ENCODE measurements around the gene ANTXR2.
"Not testable (repeated sequence)": the region's sequence is repeated elsewhere in the genome, so short reads cannot be mapped to it uniquely, and the experiment has no call there.

The ANTXR2 gene

GRCh38 chr4:80072744-80073472 is at the start of gene ANTXR2:
TSS of gene ANTXR2 (minus strand) at chr4:80073229. CDS start at chr4:80072560, 669 bp downstream.
- peak; percentile 45 for DNase-seq (ENCODE audit: low read depth)

GRCh38 chr4:80121815-80122214 is 48.8 kb upstream of the ANTXR2 start:
- DNase-seq (ENCODE audit: low read depth), result not testable (repeated sequence)

- not testable (repeated sequence) for DNase-seq (ENCODE audit: low read depth)
Measured at GRCh38 chr4:80119620-80120019, 46.6 kb upstream of the ANTXR2 start.

GRCh38 chr4:80116516-80116915 is 43.5 kb upstream of the ANTXR2 start:
- DNase-seq (ENCODE audit: low read depth), result no peak

- no peak for DNase-seq (ENCODE audit: low read depth)
Measured at GRCh38 chr4:80115368-80116181, 42.5 kb upstream of the ANTXR2 start.

GRCh38 chr4:80114732-80115265 is 41.8 kb upstream of the ANTXR2 start:
- DNase-seq (ENCODE audit: low read depth), result no peak

GRCh38 chr4:80113615-80114014 is 40.6 kb upstream of the ANTXR2 start:
- DNase-seq (ENCODE audit: low read depth), result no peak

GRCh38 chr4:80112236-80112635 is 39.2 kb upstream of the ANTXR2 start:
- DNase-seq (ENCODE audit: low read depth), result no peak

GRCh38 chr4:80111276-80111675 is 38.2 kb upstream of the ANTXR2 start:
- DNase-seq (ENCODE audit: low read depth), result no peak

- DNase-seq (ENCODE audit: low read depth), result no peak
Measured at GRCh38 chr4:80107374-80107773, 34.3 kb upstream of the ANTXR2 start.

- DNase-seq (ENCODE audit: low read depth), result no peak
Measured at GRCh38 chr4:80104927-80105326, 31.9 kb upstream of the ANTXR2 start.

GRCh38 chr4:80103629-80104028 is 30.6 kb upstream of the ANTXR2 start:
- DNase-seq (ENCODE audit: low read depth), result no peak

GRCh38 chr4:80101792-80102116 is 28.7 kb upstream of the ANTXR2 start:
- no peak for DNase-seq (ENCODE audit: low read depth)

GRCh38 chr4:80101071-80101791 is 28.2 kb upstream of the ANTXR2 start:
- DNase-seq (ENCODE audit: low read depth), result no peak

GRCh38 chr4:80099671-80100070 is 26.6 kb upstream of the ANTXR2 start:
- DNase-seq (ENCODE audit: low read depth), result no peak

GRCh38 chr4:80098635-80099034 is 25.6 kb upstream of the ANTXR2 start:
- no peak for DNase-seq (ENCODE audit: low read depth)

- DNase-seq (ENCODE audit: low read depth), result no peak
Measured at GRCh38 chr4:80097400-80098177, 24.6 kb upstream of the ANTXR2 start.

- no peak for DNase-seq (ENCODE audit: low read depth)
Measured at GRCh38 chr4:80096175-80096850, 23.3 kb upstream of the ANTXR2 start.

GRCh38 chr4:80094191-80094590 is 21.2 kb upstream of the ANTXR2 start:
- DNase-seq (ENCODE audit: low read depth), result no peak

- DNase-seq (ENCODE audit: low read depth), result no peak
Measured at GRCh38 chr4:80093563-80093962, 20.5 kb upstream of the ANTXR2 start.

- DNase-seq (ENCODE audit: low read depth), result no peak
Measured at GRCh38 chr4:80092847-80093246, 19.8 kb upstream of the ANTXR2 start.

Data from stimulated activated CD8-positive, alpha-beta memory T cell treated with anti-CD3 and anti-CD28 coated beads, Interleukin-12 subunit alpha, Interleukin-12 subunit beta, amount 100 ng/mL, for 1 hour (primary cell).